SJCRH30 (cell line): ENCODE data around the gene ADPRS. TPM values are rescaled to one million over a fixed set of nuclear protein-coding genes. Genes with fewer than 3 reads are reported as not detected.

Experiments
- DNase-seq, 2 experiments: peaks; one replicate each; pipeline ENCODE4 v3.0.0-alpha.2; 2015 to 2020
- H3K27ac ChIP-seq: fragments of 250-450 bp; sonication (Bioruptor Pico); 2 replicates; pipeline ENCODE4 v1.5.1; 2020; ENCODE audit warnings: mild to moderate bottlenecking, moderate library complexity
- H3K27me3 ChIP-seq: fragments of 250-450 bp; sonication (Bioruptor Pico); 2 replicates; pipeline ENCODE4 v1.5.1; 2020; ENCODE audit warnings: mild to moderate bottlenecking, moderate library complexity
- H3K36me3 ChIP-seq: fragments of 250-450 bp; sonication (Bioruptor Pico); 2 replicates; pipeline ENCODE4 v1.5.1; 2020; ENCODE audit warnings: mild to moderate bottlenecking, moderate library complexity
- H3K4me1 ChIP-seq: fragments of 250-450 bp; sonication (Bioruptor Pico); 2 replicates; pipeline ENCODE4 v1.5.1; 2020; ENCODE audit warnings: mild to moderate bottlenecking, moderate library complexity
- H3K4me3 ChIP-seq: fragments of 250-450 bp; sonication (Bioruptor Pico); 2 replicates; pipeline ENCODE4 v1.5.1; 2020; ENCODE audit warnings: mild to moderate bottlenecking, moderate library complexity
- H3K9me3 ChIP-seq: fragments of 250-450 bp; sonication (Bioruptor Pico); replicated peaks from 2 replicates; pipeline ENCODE4 v1.5.1; 2020; ENCODE audit warnings: mild to moderate bottlenecking, moderate library complexity
- total RNA-seq: library from RNA; depleted of rRNA; stranded (reverse); fragments of >200 nt; shearing (Covaris generic); gene quantifications from 2 replicates; pipeline ENCODE4 v1.2.3, GENCODE V29; 2014

ADPRS gene
- total RNA-seq, 1 experiment from 2014 or later = 26.7 TPM

- H3K9me3 ChIP-seq = no peaks in the 10 kb centered on the region
- H3K27me3 ChIP-seq = peaks cover 9% of the 10 kb centered on the region; the same call in 1 of the 2 replicates
- no peak within 1 kb of the TSS for H3K27ac ChIP-seq
- no peaks in the 10 kb centered on the region for H3K4me1 ChIP-seq
- H3K36me3 ChIP-seq = no peaks in the 10 kb centered on the region
- peak within 1 kb of the TSS; percentile 58 for H3K4me3 ChIP-seq
- peak; percentile 86 to 87 for DNase-seq
Observed at GRCh38 chr1:36083635-36084496, 4.8 kb upstream of the ADPRS start, which contains the start of gene TEKT2. Gene TEKT2 (plus strand): TSS chr1:36084094. CDS start chr1:36084922, 828 bp downstream.

- no peaks in the 10 kb centered on the region for H3K36me3 ChIP-seq
- no peak for DNase-seq
- peaks cover 9% of the 10 kb centered on the region; the same call in 1 of the 2 replicates for H3K27me3 ChIP-seq
- no peak overlapping the region for H3K27ac ChIP-seq
- H3K9me3 ChIP-seq = no peaks in the 10 kb centered on the region
- peak overlapping the region; percentile 58 for H3K4me3 ChIP-seq
- peaks cover 2% of the 10 kb centered on the region; the same call in 1 of the 2 replicates for H3K4me1 ChIP-seq
Observed at GRCh38 chr1:36084497-36085115, 4.1 kb upstream of the ADPRS start.

- no peak for DNase-seq
- Histone ChIP-seq H3K4me1 (peaks cover 3% of the 10 kb centered on the region; the same call in 1 of the 2 replicates), H3K27ac (no peak overlapping the region), H3K27me3 (peaks cover 9% of the 10 kb centered on the region; the same call in 1 of the 2 replicates), H3K4me3 (no peak overlapping the region), H3K9me3 (no peaks in the 10 kb centered on the region), H3K36me3 (no peaks in the 10 kb centered on the region)
Observed at GRCh38 chr1:36085126-36085525, 3.6 kb upstream of the ADPRS start.

- no peak for DNase-seq
- H3K36me3 ChIP-seq = no peaks in the 10 kb centered on the region
Observed at GRCh38 chr1:36085686-36086526, 2.8 kb upstream of the ADPRS start.

GRCh38 chr1:36086529-36087232 is 2.0 kb upstream of the ADPRS start:
- Histone ChIP-seq H3K9me3 (no peaks in the 10 kb centered on the region), H3K27ac (no peak overlapping the region), H3K36me3 (no peaks in the 10 kb centered on the region), H3K4me3 (no peak overlapping the region), H3K4me1 (peaks cover 3% of the 10 kb centered on the region; the same call in 1 of the 2 replicates), H3K27me3 (peaks cover 9% of the 10 kb centered on the region; the same call in 1 of the 2 replicates)
- DNase-seq = no peak

More at GRCh38 chr1:36085686-36086526, 2.8 kb upstream of the ADPRS start:
- H3K4me3 ChIP-seq = no peak overlapping the region
- no peak overlapping the region for H3K27ac ChIP-seq
- H3K4me1 ChIP-seq = peaks cover 3% of the 10 kb centered on the region; the same call in 1 of the 2 replicates
- H3K9me3 ChIP-seq = no peaks in the 10 kb centered on the region
- peaks cover 9% of the 10 kb centered on the region; the same call in 1 of the 2 replicates for H3K27me3 ChIP-seq

GRCh38 chr1:36087233-36088123 is 1.2 kb upstream of the ADPRS start:
- H3K4me3 ChIP-seq = no peak overlapping the region
- no peak overlapping the region for H3K27ac ChIP-seq
- no peak for DNase-seq

GRCh38 chr1:36088265-36088576 is 471 bp upstream of the ADPRS start:
- DNase-seq = no peak
- H3K9me3 ChIP-seq = no peaks in the 10 kb centered on the region
- peaks cover 6% of the 10 kb centered on the region; the same call in 1 of the 2 replicates for H3K36me3 ChIP-seq
- H3K4me3 ChIP-seq = peak overlapping the region; percentile 90
- H3K27ac ChIP-seq = peak overlapping the region; percentile 36
- H3K27me3 ChIP-seq = peaks cover 4% of the 10 kb centered on the region; the same call in 1 of the 2 replicates
- H3K4me1 ChIP-seq = peaks cover 3% of the 10 kb centered on the region; the same call in 1 of the 2 replicates

More at GRCh38 chr1:36087233-36088123, 1.2 kb upstream of the ADPRS start:
- Histone ChIP-seq H3K27me3 (peaks cover 9% of the 10 kb centered on the region; the same call in 1 of the 2 replicates), H3K36me3 (no peaks in the 10 kb centered on the region), H3K4me1 (peaks cover 3% of the 10 kb centered on the region; the same call in 1 of the 2 replicates), H3K9me3 (no peaks in the 10 kb centered on the region)

- Histone ChIP-seq H3K27me3 (no peaks in the 10 kb centered on the region), H3K36me3 (peaks cover 9% of the 10 kb centered on the region), H3K4me3 (peak overlapping the region; percentile 90), H3K9me3 (no peaks in the 10 kb centered on the region), H3K27ac (peak overlapping the region; percentile 36; the same call in 1 of the 2 replicates), H3K4me1 (peaks cover 3% of the 10 kb centered on the region; the same call in 1 of the 2 replicates)
- DNase-seq = no peak
Observed at GRCh38 chr1:36089393-36090121, 865 bp downstream of the ADPRS start.

- no peak overlapping the region for H3K4me3 ChIP-seq
- H3K4me1 ChIP-seq = peaks cover 3% of the 10 kb centered on the region; the same call in 1 of the 2 replicates
- no peak overlapping the region for H3K27ac ChIP-seq
- no peaks in the 10 kb centered on the region for H3K9me3 ChIP-seq
- DNase-seq = no peak
- no peaks in the 10 kb centered on the region for H3K27me3 ChIP-seq
- H3K36me3 ChIP-seq = peaks cover 9% of the 10 kb centered on the region
Observed at GRCh38 chr1:36091141-36091540, 2.4 kb downstream of the ADPRS start.

GRCh38 chr1:36091698-36092097 is 3.0 kb downstream of the ADPRS start:
- Histone ChIP-seq H3K9me3 (no peaks in the 10 kb centered on the region), H3K36me3 (peaks cover 9% of the 10 kb centered on the region), H3K4me3 (no peak overlapping the region), H3K27me3 (no peaks in the 10 kb centered on the region), H3K27ac (no peak overlapping the region), H3K4me1 (peaks cover 3% of the 10 kb centered on the region; the same call in 1 of the 2 replicates)
- no peak for DNase-seq

GRCh38 chr1:36092166-36092797 is 3.6 kb downstream of the ADPRS start:
- no peak overlapping the region for H3K4me3 ChIP-seq
- H3K9me3 ChIP-seq = no peaks in the 10 kb centered on the region
- H3K27ac ChIP-seq = no peak overlapping the region
- peaks cover 9% of the 10 kb centered on the region for H3K36me3 ChIP-seq
- DNase-seq = no peak
- H3K4me1 ChIP-seq = peaks cover 3% of the 10 kb centered on the region; the same call in 1 of the 2 replicates
- no peaks in the 10 kb centered on the region for H3K27me3 ChIP-seq

GRCh38 chr1:36092798-36093185 is 4.1 kb downstream of the ADPRS start:
- peaks cover 9% of the 10 kb centered on the region for H3K36me3 ChIP-seq
- no peaks in the 10 kb centered on the region for H3K27me3 ChIP-seq
- no peak overlapping the region for H3K27ac ChIP-seq
- H3K9me3 ChIP-seq = no peaks in the 10 kb centered on the region
- no peak overlapping the region for H3K4me3 ChIP-seq
- DNase-seq = no peak
- H3K4me1 ChIP-seq = peaks cover 3% of the 10 kb centered on the region; the same call in 1 of the 2 replicates
